ENCODE measurements around the gene AGAP5.

AGAP5 gene

GRCh38 chr10:73653701-73654100, 44.2 kb downstream of the AGAP5 start:
- TF ChIP-seq CTCF (conservative IDR thresholded peaks at IDR 0.05; ENCODE audit: low read depth, low read length): peak; percentile 67
- H3K4me3 ChIP-seq (ENCODE audit: low read depth, low read length): no peak overlapping the region
- DNase-seq (ENCODE audit: low read depth): peak; percentile 87

- no peak for DNase-seq (ENCODE audit: low read depth)
- no peak for TF ChIP-seq CTCF (conservative IDR thresholded peaks at IDR 0.05; ENCODE audit: low read depth, low read length)
- no peak overlapping the region for H3K4me3 ChIP-seq (ENCODE audit: low read depth, low read length)
Measured at GRCh38 chr10:73653195-73653594, 44.7 kb downstream of the AGAP5 start.

GRCh38 chr10:73650537-73651331, 47.2 kb downstream of the AGAP5 start:
- no peak overlapping the region for H3K4me3 ChIP-seq (ENCODE audit: low read depth, low read length)
- DNase-seq (ENCODE audit: low read depth): peak; percentile 88

GRCh38 chr10:73649876-73650536, 47.9 kb downstream of the AGAP5 start:
- peak; percentile 54 for DNase-seq (ENCODE audit: low read depth)
- TF ChIP-seq CTCF (conservative IDR thresholded peaks at IDR 0.05; ENCODE audit: low read depth, low read length): no peak
- no peak overlapping the region for H3K4me3 ChIP-seq (ENCODE audit: low read depth, low read length)

More at GRCh38 chr10:73650537-73651331, 47.2 kb downstream of the AGAP5 start:
- TF ChIP-seq CTCF (conservative IDR thresholded peaks at IDR 0.05; ENCODE audit: low read depth, low read length): no peak

GRCh38 chr10:73648975-73649829, 48.7 kb downstream of the AGAP5 start:
- H3K4me3 ChIP-seq (ENCODE audit: low read depth, low read length): no peak overlapping the region
- no peak for DNase-seq (ENCODE audit: low read depth)
- TF ChIP-seq CTCF (conservative IDR thresholded peaks at IDR 0.05; ENCODE audit: low read depth, low read length): no peak

GRCh38 chr10:73647875-73648651, 49.8 kb downstream of the AGAP5 start:
- peak overlapping the region; percentile 73 for H3K4me3 ChIP-seq (ENCODE audit: low read depth, low read length)
- TF ChIP-seq CTCF (conservative IDR thresholded peaks at IDR 0.05; ENCODE audit: low read depth, low read length): no peak
- DNase-seq (ENCODE audit: low read depth): no peak
